ENCODE measurements around the gene SPPL3.

Gene SPPL3

DNA sequence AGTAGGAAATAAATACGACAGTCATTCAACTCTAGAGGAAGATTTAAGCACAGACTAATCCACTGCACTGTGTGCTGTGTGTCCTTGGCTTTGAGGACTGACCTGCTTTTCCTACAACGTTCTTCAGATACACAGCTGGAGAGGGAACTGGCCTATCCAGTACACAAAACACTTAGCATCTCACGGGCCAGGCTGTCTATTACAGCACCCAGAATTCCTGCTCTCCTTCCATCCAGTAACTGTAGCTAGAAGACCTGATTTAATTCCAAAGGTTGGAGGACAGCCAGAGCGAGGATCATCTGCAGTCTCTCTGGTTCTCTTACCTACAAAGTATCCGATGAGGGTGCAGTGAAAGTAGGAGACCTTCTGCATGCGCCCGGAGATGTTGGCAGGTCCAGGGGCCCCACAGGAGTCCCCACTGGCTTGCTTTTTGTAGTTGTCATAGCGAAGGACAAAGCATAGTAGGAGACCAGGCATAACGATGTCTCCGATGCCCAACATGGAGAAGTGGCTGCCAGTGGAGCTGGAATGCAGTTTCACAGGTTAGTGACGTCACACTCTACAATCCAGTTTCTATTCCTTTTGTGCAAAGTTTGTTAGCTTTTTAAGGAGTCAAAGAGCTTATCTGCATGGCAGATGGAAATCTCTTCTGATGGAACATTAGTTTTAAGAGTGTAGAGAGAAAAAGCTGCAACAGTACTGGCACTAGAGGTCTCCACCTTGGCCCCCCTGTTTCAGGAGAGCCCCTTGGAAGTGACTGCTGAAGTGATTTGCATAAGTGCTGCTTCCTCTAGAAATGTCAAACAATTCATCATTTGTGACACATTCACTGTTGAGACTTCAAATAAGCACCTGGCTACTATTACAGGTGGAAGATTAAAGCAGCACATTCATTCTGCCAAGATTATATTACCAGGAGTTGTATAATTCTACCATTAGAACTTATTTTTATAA lies 136.8 kb downstream of the SPPL3 start:
- no peak for DNase-seq

DNA sequence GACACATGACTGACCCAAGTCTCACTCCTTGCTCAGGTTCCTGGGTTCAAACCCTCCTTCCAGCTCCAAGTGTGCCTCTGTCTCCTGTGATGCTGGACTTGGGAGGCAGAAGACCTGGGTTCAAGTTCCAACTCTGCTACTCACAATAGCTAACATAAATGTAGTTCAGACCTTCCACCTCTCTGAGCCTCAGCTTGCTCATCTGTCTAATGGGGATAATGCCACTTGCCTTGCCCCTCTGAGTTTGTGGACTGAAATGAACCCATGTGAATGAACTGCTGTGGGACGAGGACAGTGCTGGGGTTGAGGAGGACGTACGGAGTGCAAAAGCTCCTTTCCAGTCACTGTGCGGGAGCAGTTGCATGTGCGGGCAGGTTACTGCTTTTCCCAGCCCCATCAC lies 137.6 kb downstream of the SPPL3 start:
- no peak for DNase-seq

- DNase-seq, result no peak
Measured at GRCh38 chr12:120764816-120765215, 139.3 kb downstream of the SPPL3 start.

DNA sequence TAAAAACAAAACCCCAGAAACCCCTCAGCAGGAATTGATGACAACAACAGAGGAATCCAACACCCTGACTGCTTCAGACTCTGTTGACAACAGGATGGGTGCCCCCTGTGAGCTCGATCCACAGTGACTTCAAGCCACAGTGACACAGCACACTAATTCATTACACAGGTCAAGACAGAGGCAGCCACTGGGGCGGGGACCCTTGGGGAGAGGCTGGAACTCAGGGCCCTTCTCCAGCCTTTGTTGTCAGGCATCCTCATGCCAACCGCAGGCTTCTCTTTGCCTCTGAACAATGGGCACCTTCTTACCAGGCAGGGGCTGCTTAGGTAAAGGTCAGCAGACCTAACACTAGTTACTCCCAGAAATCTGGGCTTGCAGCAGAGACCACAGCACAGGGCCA lies 140.9 kb downstream of the SPPL3 start:
- no peak for DNase-seq

GRCh38 chr12:120762086-120762485 lies 142.1 kb downstream of the SPPL3 start:
- DNase-seq, result no peak

- DNase-seq, result no peak
Measured at GRCh38 chr12:120761519-120761934, 142.6 kb downstream of the SPPL3 start.

- no peak for DNase-seq
Measured at GRCh38 chr12:120760349-120761254, 143.6 kb downstream of the SPPL3 start.

GRCh38 chr12:120759591-120760348 lies 144.4 kb downstream of the SPPL3 start:
- DNase-seq, result no peak

- no peak for DNase-seq
Measured at GRCh38 chr12:120758798-120759590, 145.2 kb downstream of the SPPL3 start.

- DNase-seq, result no peak
Measured at GRCh38 chr12:120757949-120758348, 146.2 kb downstream of the SPPL3 start.

- DNase-seq, result no peak
Measured at GRCh38 chr12:120757226-120757742, 146.9 kb downstream of the SPPL3 start.

GRCh38 chr12:120755269-120755668 lies 148.9 kb downstream of the SPPL3 start:
- DNase-seq, result no peak

GRCh38 chr12:120754792-120755191 lies 149.4 kb downstream of the SPPL3 start:
- no peak for DNase-seq

DNA sequence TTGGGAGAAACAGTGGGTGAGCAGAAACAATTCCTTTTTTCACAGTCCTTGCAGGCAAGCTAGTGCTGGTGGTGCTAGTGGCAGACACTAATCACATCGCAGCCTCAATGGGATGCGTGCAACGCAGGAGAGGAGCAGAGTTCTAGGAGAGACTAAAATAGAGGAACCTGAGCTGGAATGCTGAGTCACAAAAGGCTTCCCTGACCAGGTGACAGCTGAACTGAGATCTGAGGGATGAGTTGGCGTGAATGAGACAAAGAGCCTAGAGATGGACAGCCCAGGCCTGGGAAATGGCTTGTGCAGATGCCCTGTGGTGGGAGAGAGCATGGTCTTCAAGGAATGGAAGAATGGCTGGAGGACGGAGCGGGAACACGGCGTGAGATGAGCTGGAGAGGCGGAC lies 152.8 kb downstream of the SPPL3 start:
- no peak for DNase-seq

DNA sequence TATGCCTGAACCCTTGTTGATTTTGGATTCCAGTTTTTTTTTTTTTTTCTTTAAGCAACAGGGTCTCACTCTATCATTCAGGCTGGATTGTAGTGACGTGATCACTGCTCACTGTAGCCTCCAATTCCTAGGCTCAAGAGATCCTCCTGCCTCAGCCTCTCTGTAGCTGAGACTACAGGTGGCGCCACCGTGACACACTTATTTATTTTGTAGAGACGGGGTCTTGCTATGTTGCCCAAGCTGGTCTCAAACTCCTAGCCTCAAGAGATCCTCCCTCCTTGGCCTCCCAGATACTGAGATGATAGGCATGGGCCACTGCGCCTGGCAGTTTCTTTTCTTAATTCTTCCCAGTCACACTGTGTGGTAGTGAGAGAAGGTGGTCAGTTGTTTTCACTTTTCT lies 153.4 kb downstream of the SPPL3 start:
- DNase-seq, result no peak

DNA sequence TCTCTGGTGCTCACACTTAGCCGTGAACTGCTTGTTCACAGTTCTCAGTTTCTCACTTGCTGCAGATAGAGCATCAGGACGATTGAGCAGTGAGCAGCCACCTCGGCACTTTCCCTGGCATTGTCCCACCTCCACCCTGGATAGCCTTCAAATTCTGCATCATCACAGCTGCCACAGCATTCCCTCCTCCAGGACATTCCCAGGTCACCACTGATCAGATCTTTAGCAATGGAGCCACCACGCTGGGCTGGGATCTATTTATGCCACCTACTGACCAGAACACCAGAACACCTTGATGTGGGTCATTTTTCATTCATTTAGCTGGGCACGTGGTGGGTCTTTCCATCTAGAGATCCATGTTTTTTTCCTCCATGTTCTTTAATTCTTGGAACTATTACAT lies 154.9 kb downstream of the SPPL3 start:
- no peak for DNase-seq

DNA sequence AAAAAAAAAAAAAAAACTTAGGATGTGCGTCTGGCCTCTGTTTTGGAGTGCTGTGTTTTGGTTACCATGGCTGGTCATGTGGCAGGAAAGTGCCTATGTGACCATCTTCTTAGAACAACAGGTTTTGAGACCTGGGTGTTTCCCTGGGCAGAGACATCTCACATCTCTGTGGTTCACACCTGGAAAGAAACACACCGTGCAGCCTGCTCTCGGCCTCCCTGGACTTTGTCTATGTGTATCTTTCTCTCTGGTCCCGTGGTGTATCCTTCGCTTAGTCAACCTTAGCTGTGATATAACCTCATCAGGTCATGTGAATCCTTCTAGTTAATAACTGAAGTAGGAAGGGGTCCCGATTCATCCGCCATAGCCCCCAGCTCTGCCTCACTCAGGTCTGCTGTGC lies 155.9 kb downstream of the SPPL3 start:
- no peak for DNase-seq

DNA sequence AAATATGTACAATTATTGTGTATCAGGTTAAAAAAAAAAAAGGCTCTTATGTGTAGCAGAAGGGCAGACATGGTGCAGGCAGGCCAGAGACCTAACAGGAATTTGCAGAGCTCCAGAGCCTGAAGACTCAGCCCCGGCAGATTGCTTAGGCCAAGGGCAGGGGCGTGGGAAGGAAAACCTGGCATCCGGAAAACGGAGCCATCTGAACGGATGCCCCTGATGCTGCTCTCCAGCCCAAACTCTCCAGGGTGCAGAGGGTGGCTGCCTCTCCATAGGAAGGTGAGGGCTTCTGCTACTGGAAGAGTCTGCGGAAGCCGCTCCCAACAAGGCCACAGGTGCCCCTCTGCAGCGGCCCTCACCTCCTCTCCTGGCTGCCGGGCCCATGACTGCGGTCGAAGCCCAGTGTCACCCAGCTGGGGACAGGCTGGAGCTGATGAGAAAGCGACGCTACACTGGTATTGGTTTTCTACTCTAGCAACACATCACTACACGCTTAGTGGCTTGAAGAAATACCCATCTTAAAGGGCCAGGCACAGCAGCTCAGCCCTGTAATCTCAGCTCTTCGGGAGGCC lies 159.2 kb downstream of the SPPL3 start:
- DNase-seq, result no peak

- no peak for DNase-seq
Measured at GRCh38 chr12:120741476-120742421, 162.4 kb downstream of the SPPL3 start.

- DNase-seq, result no peak
Measured at GRCh38 chr12:120740871-120741270, 163.3 kb downstream of the SPPL3 start.

Measured in activated CD4-positive, alpha-beta T cell treated with anti-CD3 and anti-CD28 coated beads, Interleukin-2, amount 50 U/mL, for 4 hours (primary cell).